Activated T-cell treated with anti-CD3 and anti-CD28 coated beads, Interleukin-2, amount 50 U/mL, for 48 hours (primary cell): ENCODE results near the gene KIF21A.
"Not testable (repeated sequence)": the region's sequence is repeated elsewhere in the genome, so short reads cannot be mapped to it uniquely, and the experiment has no call there.

Source experiments
- DNase-seq, 2 experiments: peaks; one replicate each; pipeline ENCODE4 v3.0.0-alpha.2; 2020

Gene KIF21A

DNA sequence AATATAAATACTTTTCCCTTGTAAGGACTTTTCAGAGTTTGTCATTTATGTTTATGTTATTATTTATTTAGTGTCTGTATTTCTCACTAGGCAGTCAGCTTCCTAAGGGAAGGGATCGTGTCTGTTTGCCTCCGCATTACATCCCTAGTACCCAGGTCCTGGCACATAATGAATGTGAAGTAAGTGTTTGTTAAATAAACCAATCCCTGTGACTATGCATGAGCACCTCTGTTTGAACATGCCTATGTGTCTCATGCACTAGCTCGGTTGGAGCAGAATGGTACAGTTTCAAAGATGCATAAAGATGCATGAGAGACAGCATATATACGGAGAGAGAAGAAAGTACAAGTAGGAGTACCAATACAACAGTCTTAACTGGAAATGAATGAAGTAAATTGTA is 99.3 kb downstream of the KIF21A start:
- no peak for DNase-seq

- no peak for DNase-seq
Measured at GRCh38 chr12:39341761-39342160, 101.2 kb downstream of the KIF21A start.

DNA sequence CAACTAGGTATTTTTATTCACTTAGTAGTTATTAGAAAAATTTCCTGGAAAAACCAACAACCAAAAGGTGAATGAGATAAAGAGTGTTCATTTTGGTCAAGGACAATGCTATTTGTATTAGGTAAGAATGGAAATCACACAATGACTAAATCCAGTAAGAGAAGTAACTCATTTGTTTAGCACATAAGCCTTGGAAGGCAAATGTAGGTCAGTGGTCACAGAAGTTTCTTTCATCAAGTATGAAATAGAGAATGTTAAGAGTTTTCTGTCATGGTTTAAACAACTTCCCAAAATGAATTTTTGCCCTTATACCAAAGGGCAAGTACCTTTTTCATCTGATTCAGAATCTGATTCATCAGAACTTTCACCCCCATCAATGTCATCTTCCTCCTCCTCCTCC is 101.7 kb downstream of the KIF21A start:
- no peak for DNase-seq

DNA sequence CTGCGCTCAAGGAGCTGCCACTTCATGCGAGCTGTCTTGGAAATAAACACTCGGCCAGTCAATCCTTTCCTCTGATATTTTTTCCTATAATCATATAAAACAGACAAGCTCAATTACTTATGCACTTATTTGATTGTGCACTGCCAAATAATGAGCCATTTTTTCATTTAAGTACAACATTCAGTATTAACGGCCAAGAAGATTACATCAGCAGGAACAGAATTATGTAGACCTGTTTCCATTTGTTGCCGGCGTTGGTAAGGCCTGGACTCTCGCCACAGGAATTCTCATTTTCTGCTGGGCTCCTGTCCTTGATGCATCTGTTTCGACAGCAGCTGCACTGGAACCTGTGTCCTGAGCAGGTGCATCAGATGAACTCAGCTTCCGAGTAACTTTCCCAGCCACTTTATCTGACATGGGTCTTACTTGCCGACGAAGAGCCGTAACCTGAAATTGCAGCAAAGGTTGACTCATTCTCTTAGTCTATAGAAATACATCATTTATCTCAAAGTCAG is 110.2 kb downstream of the KIF21A start:
- no peak for DNase-seq

DNA sequence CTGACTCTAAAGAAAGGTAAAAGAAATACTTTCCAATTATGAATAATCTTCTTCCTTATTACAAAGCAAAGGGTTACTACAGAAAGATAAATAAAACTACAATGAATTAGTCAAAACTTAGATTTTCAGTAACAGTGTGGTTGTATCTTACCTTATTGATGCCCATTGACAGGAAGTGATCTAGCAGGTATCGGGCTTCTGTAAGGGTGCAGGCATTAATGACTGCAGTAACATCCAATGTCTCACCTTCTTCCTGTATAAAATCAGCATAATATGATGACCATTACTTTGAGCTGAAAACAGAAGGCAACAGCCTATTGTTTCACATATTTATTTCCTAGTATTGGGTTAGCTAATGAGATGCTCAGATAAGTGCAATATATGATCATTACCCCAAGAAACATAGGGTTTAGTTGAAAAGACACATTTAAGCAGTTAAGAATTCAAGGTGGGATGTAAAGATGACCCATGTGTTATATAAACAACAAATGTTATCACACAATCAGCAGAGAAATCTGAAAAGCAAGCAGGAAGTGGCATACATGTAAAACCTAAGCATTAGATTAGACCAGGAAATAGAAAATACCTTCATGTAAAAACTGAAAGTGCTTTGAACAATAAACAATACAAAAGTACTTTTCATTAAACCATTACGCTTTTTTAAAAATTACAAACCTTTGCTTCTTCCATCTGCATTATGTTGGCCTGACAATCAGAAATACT is 111.2 kb downstream of the KIF21A start:
- DNase-seq = no peak

DNA sequence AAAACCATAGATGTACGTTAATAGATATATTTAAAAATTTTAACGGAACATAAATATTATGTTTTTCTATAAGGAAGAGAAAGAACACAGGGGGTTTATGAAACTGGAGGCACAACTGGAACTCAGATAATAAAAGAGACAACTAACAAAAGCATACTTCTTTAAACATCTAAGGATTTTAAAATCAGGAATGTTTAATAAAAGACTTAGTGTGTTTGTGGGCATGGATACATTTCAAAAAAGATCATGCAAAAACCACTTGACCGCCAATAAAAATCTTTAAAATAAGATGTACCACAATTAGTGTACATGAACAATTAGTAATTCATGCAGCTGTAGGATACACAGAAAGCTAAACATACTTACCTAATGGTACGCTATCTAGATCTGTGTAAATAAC is 113.0 kb downstream of the KIF21A start:
- DNase-seq = no peak

- no peak for DNase-seq
Measured at GRCh38 chr12:39329018-39329417, 113.9 kb downstream of the KIF21A start.

- DNase-seq = no peak
Measured at GRCh38 chr12:39327965-39328364, 115.0 kb downstream of the KIF21A start.

DNA sequence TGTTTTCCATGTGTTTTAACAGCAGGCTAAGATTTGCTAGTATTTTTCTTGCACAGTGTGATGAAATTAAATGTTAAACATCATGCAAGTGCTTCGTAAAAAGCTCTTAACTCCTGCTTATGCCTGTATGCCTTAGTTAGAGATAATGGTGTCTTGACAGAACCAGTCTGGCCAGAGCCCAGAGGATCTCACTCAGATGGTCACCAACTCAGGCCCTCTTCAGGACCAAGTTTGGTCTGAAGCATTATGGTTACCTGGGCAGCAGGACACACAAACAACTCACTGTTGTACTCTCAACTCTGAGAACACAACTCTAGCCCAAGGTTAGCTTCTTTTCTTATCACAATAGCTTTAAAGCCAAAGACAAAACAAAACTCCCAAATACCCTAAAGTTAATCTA is 115.4 kb downstream of the KIF21A start:
- no peak for DNase-seq

DNA sequence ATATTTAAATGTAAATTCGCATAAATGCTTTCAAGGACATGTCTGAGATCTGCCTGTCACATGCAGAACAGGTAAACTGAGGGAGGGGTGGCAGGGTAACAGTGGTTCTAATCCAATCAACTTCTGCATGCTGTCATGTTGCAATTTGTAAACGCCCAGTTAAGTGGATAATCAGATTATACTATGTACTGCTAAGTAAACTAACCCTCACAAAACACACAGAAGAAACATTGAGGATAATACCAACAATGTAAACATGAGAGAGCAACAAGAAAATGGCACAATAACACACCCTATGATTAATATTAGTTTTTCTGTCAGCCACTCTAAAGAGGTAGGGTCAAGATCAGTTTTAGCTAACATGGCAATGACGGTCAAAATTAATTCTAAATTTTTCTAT is 123.7 kb downstream of the KIF21A start:
- no peak for DNase-seq

GRCh38 chr12:39314547-39314946 is 128.4 kb downstream of the KIF21A start:
- DNase-seq = no peak

- no peak for DNase-seq
Measured at GRCh38 chr12:39309516-39309915, 133.4 kb downstream of the KIF21A start.

- DNase-seq = no peak
Measured at GRCh38 chr12:39301422-39301821, 141.5 kb downstream of the KIF21A start.

GRCh38 chr12:39300799-39301198 is 142.1 kb downstream of the KIF21A start:
- DNase-seq = no peak

GRCh38 chr12:39297891-39298290 is 145.0 kb downstream of the KIF21A start:
- DNase-seq = no peak

- DNase-seq = no peak
Measured at GRCh38 chr12:39296496-39296895, 146.4 kb downstream of the KIF21A start.

GRCh38 chr12:39295593-39295992 is 147.3 kb downstream of the KIF21A start:
- DNase-seq = not testable (repeated sequence)

- no peak for DNase-seq
Measured at GRCh38 chr12:39294715-39295114, 148.2 kb downstream of the KIF21A start.

- DNase-seq = no peak
Measured at GRCh38 chr12:39292125-39292630, 150.7 kb downstream of the KIF21A start.

DNA sequence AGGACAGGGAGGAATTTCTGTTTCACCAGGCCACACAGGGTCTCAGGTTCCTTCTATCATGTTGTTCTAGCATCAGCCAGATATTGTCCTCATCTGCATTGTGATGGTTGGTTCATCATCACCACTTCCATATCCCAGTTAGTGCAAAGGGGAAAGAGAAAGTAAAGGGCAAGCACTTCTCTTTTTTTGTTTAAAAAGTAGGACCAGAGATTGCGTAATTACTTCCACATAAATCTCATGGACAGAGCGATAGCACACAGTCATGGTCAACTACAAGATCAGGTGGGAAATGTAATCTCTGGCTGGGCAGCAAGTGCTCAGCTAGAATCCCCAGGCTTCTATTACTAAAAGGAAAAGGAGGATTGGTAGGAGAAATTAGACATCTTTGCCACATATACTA is 155.1 kb downstream of the KIF21A start:
- DNase-seq = no peak

DNA sequence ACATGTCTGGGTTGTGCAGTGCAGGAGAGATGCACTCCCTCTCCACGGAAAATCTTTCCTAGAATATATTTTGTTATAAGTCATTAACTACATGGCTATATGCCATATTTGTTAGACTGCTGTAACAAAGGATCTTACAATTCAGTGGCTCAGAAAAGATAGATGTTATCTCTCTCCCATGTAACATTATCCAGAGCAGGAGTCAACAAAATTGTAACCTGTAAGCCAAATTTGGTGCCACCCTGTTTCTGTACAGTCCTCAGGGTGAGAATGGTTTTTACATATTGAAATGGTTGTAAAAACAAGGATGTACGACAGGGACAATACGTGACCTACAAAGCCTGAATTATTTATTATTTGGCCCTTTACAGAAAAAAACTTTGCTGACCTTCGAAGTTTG is 155.5 kb downstream of the KIF21A start:
- no peak for DNase-seq

DNA sequence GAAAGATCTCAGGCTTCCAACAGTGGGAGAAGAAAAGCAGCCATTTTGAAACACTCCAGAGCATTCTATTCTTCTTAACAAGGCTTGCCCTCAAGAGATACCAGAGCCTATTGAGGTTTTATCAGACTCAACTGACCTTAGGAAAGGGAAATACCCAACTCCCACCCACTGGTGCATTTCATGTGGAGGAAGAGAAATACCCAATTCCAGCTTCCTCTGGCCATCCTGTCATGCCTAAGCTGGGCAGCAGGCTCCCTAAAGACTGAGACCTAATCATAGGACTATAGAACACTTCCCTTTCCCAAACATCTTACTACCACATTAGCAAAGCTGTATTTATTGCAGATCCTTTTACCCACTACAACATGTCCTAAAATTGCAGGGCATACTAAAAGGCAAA is 164.5 kb downstream of the KIF21A start:
- DNase-seq = no peak

DNA sequence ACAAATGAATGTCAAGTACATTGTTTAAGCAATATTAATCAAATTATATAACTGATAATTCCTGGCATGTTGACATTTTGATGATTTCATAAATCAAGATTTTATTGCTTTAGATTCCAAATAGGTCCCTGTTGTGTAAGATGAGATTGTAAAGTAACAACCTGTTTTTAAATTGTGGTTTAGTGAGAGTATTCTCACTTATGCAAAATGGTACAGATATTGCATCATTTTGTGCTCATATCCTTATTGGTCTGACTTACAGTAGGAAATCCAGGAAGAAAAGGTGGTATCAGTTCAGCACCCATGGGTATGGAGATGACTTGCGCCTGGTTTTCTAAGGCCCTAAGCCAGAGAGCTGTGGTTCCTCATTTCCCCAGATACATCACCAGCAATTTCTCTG is 165.5 kb downstream of the KIF21A start:
- DNase-seq = no peak

- DNase-seq = no peak
Measured at GRCh38 chr12:39275846-39276245, 167.1 kb downstream of the KIF21A start.
